ENCODE data around the gene TLE1.

DNA sequence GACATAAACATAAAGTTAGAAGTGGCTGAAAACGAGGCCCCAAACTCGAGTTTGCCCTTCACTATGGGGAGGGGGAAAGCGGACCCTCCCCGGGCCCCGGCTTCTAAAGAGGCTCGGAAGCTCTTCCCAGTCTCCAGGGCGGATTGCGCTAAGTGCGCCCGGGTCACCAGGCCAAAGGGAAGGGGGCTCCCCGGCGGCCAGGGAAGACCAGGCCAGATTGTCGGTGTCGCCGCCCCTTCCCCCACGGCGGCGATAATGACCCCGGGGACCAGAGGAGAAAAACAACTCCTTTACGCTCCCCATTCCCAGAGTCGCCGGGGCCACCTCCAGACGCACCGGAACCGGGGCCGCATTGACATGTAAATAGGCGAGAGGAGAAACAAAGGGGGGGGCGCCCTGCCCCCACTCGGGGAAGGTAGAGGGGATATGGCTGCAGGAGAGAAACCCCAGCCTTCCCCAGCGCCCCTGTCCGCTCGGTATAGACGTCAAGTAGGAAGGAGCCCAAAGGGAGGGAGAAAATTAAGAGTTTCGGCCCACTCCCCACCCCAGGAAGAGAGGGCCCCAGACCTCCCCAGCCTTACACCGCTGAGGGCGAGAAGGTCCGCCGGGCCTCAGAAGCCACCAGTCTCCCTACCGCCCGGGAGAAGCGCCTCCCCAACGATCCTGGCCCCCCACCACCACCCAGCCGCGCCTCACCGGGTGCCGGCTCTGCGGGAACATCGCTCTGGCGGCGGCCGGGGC lies 1.7 kb downstream of the TLE1 start:
- TF ChIP-seq, protein P1, sequence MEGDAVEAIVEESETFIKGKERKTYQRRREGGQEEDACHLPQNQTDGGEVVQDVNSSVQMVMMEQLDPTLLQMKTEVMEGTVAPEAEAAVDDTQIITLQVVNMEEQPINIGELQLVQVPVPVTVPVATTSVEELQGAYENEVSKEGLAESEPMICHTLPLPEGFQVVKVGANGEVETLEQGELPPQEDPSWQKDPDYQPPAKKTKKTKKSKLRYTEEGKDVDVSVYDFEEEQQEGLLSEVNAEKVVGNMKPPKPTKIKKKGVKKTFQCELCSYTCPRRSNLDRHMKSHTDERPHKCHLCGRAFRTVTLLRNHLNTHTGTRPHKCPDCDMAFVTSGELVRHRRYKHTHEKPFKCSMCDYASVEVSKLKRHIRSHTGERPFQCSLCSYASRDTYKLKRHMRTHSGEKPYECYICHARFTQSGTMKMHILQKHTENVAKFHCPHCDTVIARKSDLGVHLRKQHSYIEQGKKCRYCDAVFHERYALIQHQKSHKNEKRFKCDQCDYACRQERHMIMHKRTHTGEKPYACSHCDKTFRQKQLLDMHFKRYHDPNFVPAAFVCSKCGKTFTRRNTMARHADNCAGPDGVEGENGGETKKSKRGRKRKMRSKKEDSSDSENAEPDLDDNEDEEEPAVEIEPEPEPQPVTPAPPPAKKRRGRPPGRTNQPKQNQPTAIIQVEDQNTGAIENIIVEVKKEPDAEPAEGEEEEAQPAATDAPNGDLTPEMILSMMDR (IDR thresholded peaks at IDR 0.05; ENCODE audit: low read length) = no peak
- TF ChIP-seq EZH2 (IDR thresholded peaks at IDR 0.05; ENCODE audit: borderline replicate concordance, low read length) = no peak
